ENCODE results near the gene SIDT1. TPM values are rescaled to one million over a fixed set of nuclear protein-coding genes. Genes with fewer than 3 reads are reported as not detected.

The SIDT1 gene
- polyA plus RNA-seq, 2 donors = 0.41 to 1.0 TPM

Other genes starting within 250 kb of the SIDT1 start
- 1 to 10 TPM; 1.9 to 7.0 TPM for gene CFAP44, start 91.1 kb upstream of the SIDT1 start, polyA plus RNA-seq
- 1 to 10 TPM; 2.7 to 2.8 TPM for gene SPICE1, start 17.4 kb upstream of the SIDT1 start, polyA plus RNA-seq
- gene USF3, start 164.1 kb downstream of the SIDT1 start, polyA plus RNA-seq = 1 to 10 TPM; 2.9 to 3.8 TPM
- gene NAA50, start 213.7 kb downstream of the SIDT1 start, polyA plus RNA-seq = 10 to 100 TPM; 24.7 to 69.7 TPM
- gene ATP6V1A, start 214.5 kb downstream of the SIDT1 start, polyA plus RNA-seq = 10 to 100 TPM; 16.1 to 16.6 TPM

All from esophagus (tissue), 2 donors.